H1 (cell line): ENCODE results near the gene AHNAK2. TPM values are rescaled to one million over a fixed set of nuclear protein-coding genes. Genes with fewer than 3 reads are reported as not detected.
A peak's percentile ranks its signal among the peaks of the same experiment; 100 is the strongest.

ENCODE experiments used
- KDM1A ChIP-seq: fragments of 200-600, 300-600 bp; sonication (generic); IDR thresholded peaks from 2 replicates; pipeline ENCODE4 v1.7.1; 2016; ENCODE audit warnings: mild to moderate bottlenecking, low read length, borderline replicate concordance
- RNF2 ChIP-seq: fragments of 200-900, 300-1000 bp; sonication (generic); IDR thresholded peaks from 2 replicates; pipeline ENCODE4 v1.7.1; 2016; ENCODE audit warnings: borderline replicate concordance, low read depth, mild to moderate bottlenecking, antibody characterized with exemption, low read length; ENCODE audit not compliant: poor library complexity, severe bottlenecking; ENCODE audit errors: missing control alignments
- SIX5 ChIP-seq: IDR thresholded peaks from 2 replicates; pipeline ENCODE4 v1.6.1; 2011; ENCODE audit warnings: mild to moderate bottlenecking, low read depth, low read length
- SP2 ChIP-seq: IDR thresholded peaks from 2 replicates; pipeline ENCODE4 v1.6.1; 2012; ENCODE audit warnings: mild to moderate bottlenecking, low read length, inconsistent platforms
- polyA plus RNA-seq, 7 experiments: library from polyadenylated mRNA; depleted of rRNA in 3 of 7; stranded (reverse) in 5 of 7; unstranded in 2 of 7; fragments of >200 nt in 5 of 7; fragments of 200-250 nt in 2 of 7; gene quantifications; 1 replicate in 5 of 7; 2 replicates in 1 of 7; 4 replicates in 1 of 7; pipeline versions ENCODE4 v1.2.1 to v1.2.3, GENCODE V29; 2011 to 2013; ENCODE audit warnings: missing spikeins in 2 of 7, mixed read lengths in 2 of 7
- total RNA-seq: library from RNA; stranded (reverse); fragmentation: NEBNext Ultra II Directional; extraction: Animal tissue kit (Norgen Biotek cat#: 25700); gene quantifications from 2 replicates; pipeline ENCODE4 v1.2.1, GENCODE V29; 2021
- TF ChIP-seq, protein P1 (sequence below): fragments of 300-600 bp; sonication (generic); IDR thresholded peaks from 2 replicates; pipeline ENCODE4 v1.7.1; 2012; ENCODE audit warnings: low read length, moderate library complexity, mild to moderate bottlenecking, inconsistent platforms; ENCODE audit not compliant: insufficient replicate concordance
- TF ChIP-seq, protein P2 (sequence below), 3 experiments: IDR thresholded peaks; 1 replicate in 2 of 3; 2 replicates in 1 of 3; pipeline versions ENCODE4 v1.5.1 to v1.6.1; 2011; ENCODE audit warnings: low read length in 3 of 3, mild to moderate bottlenecking in 3 of 3, inconsistent platforms in 2 of 3, low read depth in 1 of 3, moderate library complexity in 1 of 3; ENCODE audit not compliant: insufficient read depth in 1 of 3; ENCODE audit errors: control extremely low read depth in 1 of 3

Gene AHNAK2
- total and polyA plus RNA-seq, 2 of the 8 experiments (the other 6 are each of a cell fraction or from before 2014, with no cell fraction given): 0.95 to 2.0 TPM

DNA sequence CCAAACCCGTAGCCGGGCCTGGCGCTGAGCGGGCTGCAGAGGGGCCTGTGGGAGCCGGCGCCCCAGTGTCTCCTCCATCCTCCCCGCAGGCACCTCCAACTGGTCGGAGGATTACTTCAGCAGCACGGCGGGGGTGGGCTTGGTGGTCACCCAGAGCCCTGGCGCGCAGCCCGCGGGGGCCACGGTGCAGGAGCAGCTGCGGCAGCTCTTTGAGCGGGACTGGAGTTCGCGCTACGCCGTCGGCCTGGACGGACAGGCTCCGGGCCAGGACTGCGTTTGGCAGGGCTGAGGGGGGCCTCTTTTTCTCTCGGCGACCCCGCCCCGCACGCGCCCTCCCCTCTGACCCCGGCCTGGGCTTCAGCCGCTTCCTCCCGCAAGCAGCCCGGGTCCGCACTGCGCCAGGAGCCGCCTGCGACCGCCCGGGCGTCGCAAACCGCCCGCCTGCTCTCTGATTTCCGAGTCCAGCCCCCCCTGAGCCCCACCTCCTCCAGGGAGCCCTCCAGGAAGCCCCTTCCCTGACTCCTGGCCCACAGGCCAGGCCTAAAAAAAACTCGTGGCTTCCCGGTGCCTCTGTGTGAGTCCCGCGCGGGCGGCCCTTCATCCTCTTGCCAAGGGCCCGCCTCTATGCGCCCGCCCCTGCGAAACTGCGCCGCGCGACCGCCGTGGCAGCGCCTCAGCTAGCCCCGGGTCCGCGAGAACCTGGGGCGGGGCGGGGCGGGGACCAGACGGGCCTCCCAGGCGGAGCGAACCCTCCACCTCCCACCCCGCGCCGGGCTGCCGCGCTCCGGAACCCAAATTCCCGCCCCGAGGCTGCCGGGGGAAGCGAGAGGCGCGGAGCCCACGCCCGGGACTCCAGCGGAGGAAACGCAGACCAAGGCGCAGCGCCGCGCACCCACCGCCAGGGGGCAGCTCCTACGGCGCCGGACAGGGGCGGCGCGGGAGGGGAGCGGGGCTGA is 45.2 kb downstream of the AHNAK2 start (continued):
- TF ChIP-seq, protein P1, sequence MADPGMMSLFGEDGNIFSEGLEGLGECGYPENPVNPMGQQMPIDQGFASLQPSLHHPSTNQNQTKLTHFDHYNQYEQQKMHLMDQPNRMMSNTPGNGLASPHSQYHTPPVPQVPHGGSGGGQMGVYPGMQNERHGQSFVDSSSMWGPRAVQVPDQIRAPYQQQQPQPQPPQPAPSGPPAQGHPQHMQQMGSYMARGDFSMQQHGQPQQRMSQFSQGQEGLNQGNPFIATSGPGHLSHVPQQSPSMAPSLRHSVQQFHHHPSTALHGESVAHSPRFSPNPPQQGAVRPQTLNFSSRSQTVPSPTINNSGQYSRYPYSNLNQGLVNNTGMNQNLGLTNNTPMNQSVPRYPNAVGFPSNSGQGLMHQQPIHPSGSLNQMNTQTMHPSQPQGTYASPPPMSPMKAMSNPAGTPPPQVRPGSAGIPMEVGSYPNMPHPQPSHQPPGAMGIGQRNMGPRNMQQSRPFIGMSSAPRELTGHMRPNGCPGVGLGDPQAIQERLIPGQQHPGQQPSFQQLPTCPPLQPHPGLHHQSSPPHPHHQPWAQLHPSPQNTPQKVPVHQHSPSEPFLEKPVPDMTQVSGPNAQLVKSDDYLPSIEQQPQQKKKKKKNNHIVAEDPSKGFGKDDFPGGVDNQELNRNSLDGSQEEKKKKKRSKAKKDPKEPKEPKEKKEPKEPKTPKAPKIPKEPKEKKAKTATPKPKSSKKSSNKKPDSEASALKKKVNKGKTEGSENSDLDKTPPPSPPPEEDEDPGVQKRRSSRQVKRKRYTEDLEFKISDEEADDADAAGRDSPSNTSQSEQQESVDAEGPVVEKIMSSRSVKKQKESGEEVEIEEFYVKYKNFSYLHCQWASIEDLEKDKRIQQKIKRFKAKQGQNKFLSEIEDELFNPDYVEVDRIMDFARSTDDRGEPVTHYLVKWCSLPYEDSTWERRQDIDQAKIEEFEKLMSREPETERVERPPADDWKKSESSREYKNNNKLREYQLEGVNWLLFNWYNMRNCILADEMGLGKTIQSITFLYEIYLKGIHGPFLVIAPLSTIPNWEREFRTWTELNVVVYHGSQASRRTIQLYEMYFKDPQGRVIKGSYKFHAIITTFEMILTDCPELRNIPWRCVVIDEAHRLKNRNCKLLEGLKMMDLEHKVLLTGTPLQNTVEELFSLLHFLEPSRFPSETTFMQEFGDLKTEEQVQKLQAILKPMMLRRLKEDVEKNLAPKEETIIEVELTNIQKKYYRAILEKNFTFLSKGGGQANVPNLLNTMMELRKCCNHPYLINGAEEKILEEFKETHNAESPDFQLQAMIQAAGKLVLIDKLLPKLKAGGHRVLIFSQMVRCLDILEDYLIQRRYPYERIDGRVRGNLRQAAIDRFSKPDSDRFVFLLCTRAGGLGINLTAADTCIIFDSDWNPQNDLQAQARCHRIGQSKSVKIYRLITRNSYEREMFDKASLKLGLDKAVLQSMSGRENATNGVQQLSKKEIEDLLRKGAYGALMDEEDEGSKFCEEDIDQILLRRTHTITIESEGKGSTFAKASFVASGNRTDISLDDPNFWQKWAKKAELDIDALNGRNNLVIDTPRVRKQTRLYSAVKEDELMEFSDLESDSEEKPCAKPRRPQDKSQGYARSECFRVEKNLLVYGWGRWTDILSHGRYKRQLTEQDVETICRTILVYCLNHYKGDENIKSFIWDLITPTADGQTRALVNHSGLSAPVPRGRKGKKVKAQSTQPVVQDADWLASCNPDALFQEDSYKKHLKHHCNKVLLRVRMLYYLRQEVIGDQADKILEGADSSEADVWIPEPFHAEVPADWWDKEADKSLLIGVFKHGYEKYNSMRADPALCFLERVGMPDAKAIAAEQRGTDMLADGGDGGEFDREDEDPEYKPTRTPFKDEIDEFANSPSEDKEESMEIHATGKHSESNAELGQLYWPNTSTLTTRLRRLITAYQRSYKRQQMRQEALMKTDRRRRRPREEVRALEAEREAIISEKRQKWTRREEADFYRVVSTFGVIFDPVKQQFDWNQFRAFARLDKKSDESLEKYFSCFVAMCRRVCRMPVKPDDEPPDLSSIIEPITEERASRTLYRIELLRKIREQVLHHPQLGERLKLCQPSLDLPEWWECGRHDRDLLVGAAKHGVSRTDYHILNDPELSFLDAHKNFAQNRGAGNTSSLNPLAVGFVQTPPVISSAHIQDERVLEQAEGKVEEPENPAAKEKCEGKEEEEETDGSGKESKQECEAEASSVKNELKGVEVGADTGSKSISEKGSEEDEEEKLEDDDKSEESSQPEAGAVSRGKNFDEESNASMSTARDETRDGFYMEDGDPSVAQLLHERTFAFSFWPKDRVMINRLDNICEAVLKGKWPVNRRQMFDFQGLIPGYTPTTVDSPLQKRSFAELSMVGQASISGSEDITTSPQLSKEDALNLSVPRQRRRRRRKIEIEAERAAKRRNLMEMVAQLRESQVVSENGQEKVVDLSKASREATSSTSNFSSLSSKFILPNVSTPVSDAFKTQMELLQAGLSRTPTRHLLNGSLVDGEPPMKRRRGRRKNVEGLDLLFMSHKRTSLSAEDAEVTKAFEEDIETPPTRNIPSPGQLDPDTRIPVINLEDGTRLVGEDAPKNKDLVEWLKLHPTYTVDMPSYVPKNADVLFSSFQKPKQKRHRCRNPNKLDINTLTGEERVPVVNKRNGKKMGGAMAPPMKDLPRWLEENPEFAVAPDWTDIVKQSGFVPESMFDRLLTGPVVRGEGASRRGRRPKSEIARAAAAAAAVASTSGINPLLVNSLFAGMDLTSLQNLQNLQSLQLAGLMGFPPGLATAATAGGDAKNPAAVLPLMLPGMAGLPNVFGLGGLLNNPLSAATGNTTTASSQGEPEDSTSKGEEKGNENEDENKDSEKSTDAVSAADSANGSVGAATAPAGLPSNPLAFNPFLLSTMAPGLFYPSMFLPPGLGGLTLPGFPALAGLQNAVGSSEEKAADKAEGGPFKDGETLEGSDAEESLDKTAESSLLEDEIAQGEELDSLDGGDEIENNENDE: no peak
- TF ChIP-seq RNF2 (no peak), SP2 (no peak), KDM1A (no peak), SIX5 (no peak)
- TF ChIP-seq, protein P2, sequence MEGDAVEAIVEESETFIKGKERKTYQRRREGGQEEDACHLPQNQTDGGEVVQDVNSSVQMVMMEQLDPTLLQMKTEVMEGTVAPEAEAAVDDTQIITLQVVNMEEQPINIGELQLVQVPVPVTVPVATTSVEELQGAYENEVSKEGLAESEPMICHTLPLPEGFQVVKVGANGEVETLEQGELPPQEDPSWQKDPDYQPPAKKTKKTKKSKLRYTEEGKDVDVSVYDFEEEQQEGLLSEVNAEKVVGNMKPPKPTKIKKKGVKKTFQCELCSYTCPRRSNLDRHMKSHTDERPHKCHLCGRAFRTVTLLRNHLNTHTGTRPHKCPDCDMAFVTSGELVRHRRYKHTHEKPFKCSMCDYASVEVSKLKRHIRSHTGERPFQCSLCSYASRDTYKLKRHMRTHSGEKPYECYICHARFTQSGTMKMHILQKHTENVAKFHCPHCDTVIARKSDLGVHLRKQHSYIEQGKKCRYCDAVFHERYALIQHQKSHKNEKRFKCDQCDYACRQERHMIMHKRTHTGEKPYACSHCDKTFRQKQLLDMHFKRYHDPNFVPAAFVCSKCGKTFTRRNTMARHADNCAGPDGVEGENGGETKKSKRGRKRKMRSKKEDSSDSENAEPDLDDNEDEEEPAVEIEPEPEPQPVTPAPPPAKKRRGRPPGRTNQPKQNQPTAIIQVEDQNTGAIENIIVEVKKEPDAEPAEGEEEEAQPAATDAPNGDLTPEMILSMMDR (IDR thresholded peaks at IDR 0.05; ENCODE audit: control extremely low read depth in 1 of 3, insufficient read depth in 1 of 3, low read depth in 1 of 3, low read length in 3 of 3): peak in 2 of 3 experiments; percentile 54 to 78; a peak in 3 of 4 replicates
